OCI-LY1 (cell line): ENCODE measurements around the gene EXOC7.
A peak's percentile ranks its signal among the peaks of the same experiment; 100 is the strongest.

Source experiments
- CTCF ChIP-seq: fragments of 200-600 bp; sonication (generic), shearing (Covaris generic); IDR thresholded peaks from 2 replicates; pipeline ENCODE4 v1.5.1; 2017; ENCODE audit warnings: mild to moderate bottlenecking, antibody characterized with exemption, low read length, moderate library complexity, mixed read lengths
- EZH2 ChIP-seq: fragments of 200-600 bp; sonication (generic), shearing (Covaris generic); IDR thresholded peaks from 2 replicates; pipeline ENCODE4 v1.8.0; 2017; ENCODE audit warnings: borderline replicate concordance, mixed run types, mild to moderate bottlenecking, antibody characterized with exemption, low read length, moderate library complexity, mixed read lengths

- TF ChIP-seq CTCF (peak; percentile 20; the same call in 1 of the 2 replicates), EZH2 (no peak)
Observed at GRCh38 chr17:76123749-76124581, 20.4 kb upstream of the EXOC7 start.
